GM18526 (cell line): Measurements from ENCODE around the gene EPHA4.

Experiments
- POLR2A ChIP-seq: IDR thresholded peaks from 3 replicates; pipeline ENCODE4 v1.6.1; 2011; ENCODE audit not compliant: insufficient read length; ENCODE audit errors: extremely low read depth

The EPHA4 gene

GRCh38 chr2:221434142-221434541 is 138.0 kb downstream of the EPHA4 start:
- no peak for TF ChIP-seq POLR2A

GRCh38 chr2:221431477-221431876 is 140.6 kb downstream of the EPHA4 start:
- no peak for TF ChIP-seq POLR2A

GRCh38 chr2:221429741-221430491 is 142.2 kb downstream of the EPHA4 start:
- no peak for TF ChIP-seq POLR2A

- no peak for TF ChIP-seq POLR2A
These were observed 143.2 kb downstream of the EPHA4 start for GRCh38 chr2:221428896-221429295.

- no peak for TF ChIP-seq POLR2A
These were observed 145.2 kb downstream of the EPHA4 start for GRCh38 chr2:221426929-221427328.

- no peak for TF ChIP-seq POLR2A
These were observed 146.2 kb downstream of the EPHA4 start for GRCh38 chr2:221425891-221426290.

- TF ChIP-seq POLR2A = no peak
These were observed 146.8 kb downstream of the EPHA4 start for GRCh38 chr2:221425353-221425752.

- TF ChIP-seq POLR2A = no peak
These were observed 148.8 kb downstream of the EPHA4 start for GRCh38 chr2:221423210-221423804.

- no peak for TF ChIP-seq POLR2A
These were observed 149.4 kb downstream of the EPHA4 start for GRCh38 chr2:221422516-221423209.

- TF ChIP-seq POLR2A = no peak
These were observed 151.9 kb downstream of the EPHA4 start for GRCh38 chr2:221420245-221420644.

GRCh38 chr2:221415789-221416188 is 156.3 kb downstream of the EPHA4 start:
- no peak for TF ChIP-seq POLR2A

- no peak for TF ChIP-seq POLR2A
These were observed 159.1 kb downstream of the EPHA4 start for GRCh38 chr2:221412978-221413377.

- no peak for TF ChIP-seq POLR2A
These were observed 161.6 kb downstream of the EPHA4 start for GRCh38 chr2:221410487-221410886.

GRCh38 chr2:221407765-221408164 is 164.3 kb downstream of the EPHA4 start:
- TF ChIP-seq POLR2A = no peak

GRCh38 chr2:221405521-221405920 is 166.6 kb downstream of the EPHA4 start:
- TF ChIP-seq POLR2A = no peak

- TF ChIP-seq POLR2A = no peak
These were observed 170.0 kb downstream of the EPHA4 start for GRCh38 chr2:221402072-221402471.
